ENCODE measurements around the gene ABCG1. TPM values are rescaled to one million over a fixed set of nuclear protein-coding genes. Genes with fewer than 3 reads are reported as not detected.

ABCG1 gene
- total RNA-seq, 2 experiments from 2014 or later: 6.7 to 13.2 TPM

GRCh38 chr21:42256316-42256715 is 37.4 kb downstream of the ABCG1 start:
- ATAC-seq (no peak), DNase-seq (no peak)
- Mint-ChIP-seq H3K9me3 (ENCODE audit: low read depth) (no peaks in the 10 kb centered on the region), H3K4me3 (no peak overlapping the region), H3K27ac (no peak overlapping the region), H3K36me3 (no peaks in the 10 kb centered on the region), H3K4me1 (peaks cover 3% of the 10 kb centered on the region), H3K27me3 (peaks cover 2% of the 10 kb centered on the region)
- CTCF ChIA-PET: interaction anchor here (0.6 to 2.6 kb wide), 7 partner anchors 12 to 111 kb away, joined by 3 to 13 read pairs (median 3); no protein-coding TSS in a partner anchor

- no peaks in the 10 kb centered on the region for H3K9me3 Mint-ChIP-seq (ENCODE audit: low read depth)
- H3K4me3 Mint-ChIP-seq: no peak overlapping the region
- no peak for DNase-seq
- peaks cover 2% of the 10 kb centered on the region for H3K27me3 Mint-ChIP-seq
- H3K36me3 Mint-ChIP-seq: no peaks in the 10 kb centered on the region
- CTCF ChIA-PET: interaction anchor here (0.8 to 2.6 kb wide), 7 partner anchors 13 to 112 kb away, joined by 3 to 13 read pairs (median 3); no protein-coding TSS in a partner anchor
- H3K4me1 Mint-ChIP-seq: peaks cover 3% of the 10 kb centered on the region
- ATAC-seq: no peak
- no peak overlapping the region for H3K27ac Mint-ChIP-seq
Measured at GRCh38 chr21:42257091-42257765, 38.3 kb downstream of the ABCG1 start.

DNA sequence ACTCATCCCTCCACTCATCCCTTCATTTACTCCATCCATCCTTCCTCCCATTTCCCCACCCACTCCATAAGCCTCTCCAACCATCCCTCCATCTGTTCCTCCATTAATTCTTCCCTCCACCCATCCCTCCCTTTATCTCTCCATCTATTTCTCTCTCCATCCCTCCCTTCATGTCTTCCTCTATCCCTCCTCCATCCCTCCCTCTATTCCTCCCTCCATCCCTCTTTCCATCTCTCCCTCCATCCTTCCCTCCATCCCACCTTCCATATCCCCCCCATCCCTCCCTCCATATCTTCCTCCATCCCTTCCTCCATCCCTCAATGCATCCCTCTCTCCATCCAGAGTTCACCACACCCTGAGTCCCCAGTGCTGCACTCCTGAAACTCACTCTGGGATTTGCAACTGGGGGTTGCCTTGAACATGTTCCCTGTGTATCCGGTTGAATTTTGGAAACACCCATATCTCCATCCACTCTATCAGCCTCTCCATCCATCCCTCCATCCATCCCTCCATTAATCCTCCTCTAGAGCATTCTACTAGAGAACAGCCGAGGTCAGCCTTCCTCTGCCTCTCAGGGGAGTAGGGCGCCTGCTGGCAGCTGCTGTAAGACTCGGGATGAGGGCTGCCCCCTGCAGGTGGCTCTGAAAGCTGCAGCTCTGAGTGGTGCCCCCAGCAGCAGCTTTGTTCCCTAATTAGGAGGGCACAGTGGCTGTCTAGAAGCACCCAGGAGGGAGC is 39.4 kb downstream of the ABCG1 start:
- Mint-ChIP-seq H3K4me1 (peaks cover 3% of the 10 kb centered on the region), H3K36me3 (no peaks in the 10 kb centered on the region), H3K27me3 (peaks cover 2% of the 10 kb centered on the region), H3K9me3 (ENCODE audit: low read depth) (no peaks in the 10 kb centered on the region), H3K4me3 (no peak overlapping the region), H3K27ac (no peak overlapping the region)
- CTCF ChIA-PET: interaction anchor here (0.6 to 6.3 kb wide), 53 partner anchors 8 to 209 kb away, joined by 3 to 125 read pairs (median 5); partner anchors contain the start of gene ABCG1
- ATAC-seq (peak; percentile 96), DNase-seq (peak; percentile 87)

GRCh38 chr21:42258885-42259407 is 40.0 kb downstream of the ABCG1 start:
- Mint-ChIP-seq H3K9me3 (ENCODE audit: low read depth) (no peaks in the 10 kb centered on the region), H3K27ac (no peak overlapping the region), H3K4me3 (no peak overlapping the region), H3K4me1 (peaks cover 3% of the 10 kb centered on the region), H3K27me3 (peaks cover 2% of the 10 kb centered on the region), H3K36me3 (no peaks in the 10 kb centered on the region)
- CTCF ChIA-PET: interaction anchor here (0.6 to 6.3 kb wide), 55 partner anchors 9 to 208 kb away, joined by 3 to 125 read pairs (median 5); partner anchors contain the start of gene ABCG1
- ATAC-seq: no peak
- DNase-seq: no peak

GRCh38 chr21:42260121-42260520 is 41.2 kb downstream of the ABCG1 start:
- CTCF ChIA-PET: interaction anchor here (0.8 to 6.3 kb wide), 17 partner anchors 9 to 143 kb away, joined by 3 to 125 read pairs (median 7); partner anchors contain the start of gene ABCG1
- no peak overlapping the region for H3K27ac Mint-ChIP-seq
- no peaks in the 10 kb centered on the region for H3K9me3 Mint-ChIP-seq (ENCODE audit: low read depth)
- peaks cover 2% of the 10 kb centered on the region for H3K27me3 Mint-ChIP-seq
- DNase-seq: no peak
- H3K4me1 Mint-ChIP-seq: peaks cover 3% of the 10 kb centered on the region
- H3K36me3 Mint-ChIP-seq: no peaks in the 10 kb centered on the region
- ATAC-seq: no peak
- no peak overlapping the region for H3K4me3 Mint-ChIP-seq

- Mint-ChIP-seq H3K4me1 (peaks cover 5% of the 10 kb centered on the region), H3K27ac (no peak overlapping the region), H3K4me3 (no peak overlapping the region), H3K36me3 (no peaks in the 10 kb centered on the region), H3K27me3 (peaks cover 1% of the 10 kb centered on the region), H3K9me3 (ENCODE audit: low read depth) (no peaks in the 10 kb centered on the region)
- DNase-seq: no peak
- CTCF ChIA-PET: interaction anchor here (3.9 to 6.3 kb wide), 3 partner anchors 24 to 115 kb away, joined by 64 to 125 read pairs (median 106); no protein-coding TSS in a partner anchor
- ATAC-seq: no peak
Measured at GRCh38 chr21:42261829-42262200, 42.9 kb downstream of the ABCG1 start.

GRCh38 chr21:42262831-42263231 is 43.9 kb downstream of the ABCG1 start:
- CTCF ChIA-PET: interaction anchor here (1.0 to 6.3 kb wide), 3 partner anchors 25 to 116 kb away, joined by 4 to 125 read pairs (median 64); no protein-coding TSS in a partner anchor
- Mint-ChIP-seq H3K9me3 (ENCODE audit: low read depth) (no peaks in the 10 kb centered on the region), H3K36me3 (no peaks in the 10 kb centered on the region), H3K27ac (no peak overlapping the region), H3K4me1 (peaks cover 11% of the 10 kb centered on the region), H3K27me3 (no peaks in the 10 kb centered on the region), H3K4me3 (no peak overlapping the region)
- DNase-seq: no peak
- no peak for ATAC-seq

GRCh38 chr21:42263591-42264131 is 44.7 kb downstream of the ABCG1 start:
- no peak for DNase-seq
- H3K36me3 Mint-ChIP-seq: no peaks in the 10 kb centered on the region
- no peak overlapping the region for H3K4me3 Mint-ChIP-seq
- no peak for ATAC-seq
- peaks cover 16% of the 10 kb centered on the region for H3K4me1 Mint-ChIP-seq
- H3K9me3 Mint-ChIP-seq (ENCODE audit: low read depth): no peaks in the 10 kb centered on the region
- H3K27me3 Mint-ChIP-seq: no peaks in the 10 kb centered on the region
- CTCF ChIA-PET: interaction anchor here (5.4 to 6.3 kb wide), 2 partner anchors 26 to 117 kb away, joined by 64 to 125 read pairs; no protein-coding TSS in a partner anchor
- no peak overlapping the region for H3K27ac Mint-ChIP-seq

DNA sequence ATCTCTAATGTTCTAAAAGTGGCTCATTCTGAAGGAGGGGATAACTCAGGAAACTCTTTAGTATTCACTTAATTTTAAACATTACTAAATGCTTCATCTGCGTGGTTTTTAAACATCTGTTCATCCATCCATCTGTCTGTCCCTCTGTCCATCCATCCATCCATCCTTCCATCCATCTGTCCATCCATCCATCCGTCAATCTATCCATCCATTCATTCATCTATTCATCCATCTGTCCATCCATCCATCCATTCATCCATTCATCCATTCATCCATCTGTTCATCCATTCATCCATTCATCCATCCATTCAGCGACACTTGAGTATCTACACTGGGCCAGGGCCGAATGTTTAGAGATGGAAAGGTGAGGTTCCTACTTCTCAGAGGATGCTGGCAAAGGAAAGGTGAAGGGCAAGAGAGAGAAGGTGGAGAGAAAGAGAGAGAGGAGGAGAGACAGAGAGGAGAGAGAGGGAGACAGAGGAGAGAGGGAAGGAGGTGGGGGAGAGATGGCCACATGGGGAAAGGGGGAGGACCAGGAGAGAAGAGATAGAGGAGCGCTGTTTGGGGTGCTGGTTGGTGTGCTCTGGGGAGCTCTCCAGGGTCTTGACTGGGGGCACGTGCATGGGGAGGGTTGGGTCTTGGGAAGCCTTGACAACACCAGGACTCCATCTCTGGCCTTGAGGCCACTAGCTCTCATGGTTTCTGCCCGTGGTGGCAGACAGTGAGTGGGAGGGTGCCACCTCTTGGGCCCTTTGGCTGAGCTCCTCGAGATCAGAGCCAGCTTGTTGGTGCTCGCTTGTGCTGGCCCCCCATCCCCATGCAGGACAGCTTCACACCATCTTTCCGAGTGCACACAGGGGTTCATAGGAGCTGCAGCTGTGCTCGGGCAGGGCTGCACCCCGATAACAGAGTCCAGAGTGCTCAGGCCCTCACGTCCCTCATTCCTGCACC is 45.6 kb downstream of the ABCG1 start:
- H3K36me3 Mint-ChIP-seq: no peaks in the 10 kb centered on the region
- DNase-seq: no peak
- no peaks in the 10 kb centered on the region for H3K27me3 Mint-ChIP-seq
- ATAC-seq: no peak
- peaks cover 24% of the 10 kb centered on the region for H3K4me1 Mint-ChIP-seq
- H3K27ac Mint-ChIP-seq: no peak overlapping the region
- CTCF ChIA-PET: interaction anchor here (0.8 to 6.3 kb wide), 3 partner anchors 101 to 119 kb away, joined by 3 to 125 read pairs (median 6); no protein-coding TSS in a partner anchor
- H3K9me3 Mint-ChIP-seq (ENCODE audit: low read depth): no peaks in the 10 kb centered on the region
- no peak overlapping the region for H3K4me3 Mint-ChIP-seq

DNA sequence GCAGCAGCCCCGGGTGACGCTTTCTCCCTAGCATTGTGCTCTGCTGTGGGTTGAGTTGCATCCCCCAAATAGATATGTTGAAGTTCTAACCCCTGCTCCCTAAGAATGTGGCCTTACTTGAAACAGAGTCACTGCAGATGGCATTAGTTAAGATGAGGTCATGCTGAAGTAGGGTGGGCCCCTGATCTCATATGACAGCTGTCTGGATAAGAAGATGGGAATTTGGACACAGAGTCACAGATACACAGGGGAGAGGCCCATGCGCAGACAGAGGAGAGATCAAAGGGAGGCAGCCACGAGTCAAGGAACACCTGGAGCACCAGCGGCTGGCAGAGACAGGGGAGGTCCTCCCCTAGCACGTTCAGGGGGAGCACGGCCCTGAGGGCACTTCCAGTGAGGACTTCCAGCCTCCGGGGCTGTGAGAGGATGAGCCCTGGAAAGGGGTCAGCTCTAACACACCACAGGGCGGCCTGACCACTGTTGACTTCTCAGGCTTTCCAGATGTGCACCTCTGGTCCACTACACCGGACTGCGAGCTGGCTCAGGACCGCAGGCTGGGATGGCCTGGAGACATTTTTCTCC is 46.4 kb downstream of the ABCG1 start:
- ATAC-seq (no peak), DNase-seq (no peak)
- CTCF ChIA-PET: interaction anchor here (0.8 to 1.0 kb wide), 3 partner anchors 27 to 120 kb away, joined by 3 to 6 read pairs (median 3); no protein-coding TSS in a partner anchor

DNA sequence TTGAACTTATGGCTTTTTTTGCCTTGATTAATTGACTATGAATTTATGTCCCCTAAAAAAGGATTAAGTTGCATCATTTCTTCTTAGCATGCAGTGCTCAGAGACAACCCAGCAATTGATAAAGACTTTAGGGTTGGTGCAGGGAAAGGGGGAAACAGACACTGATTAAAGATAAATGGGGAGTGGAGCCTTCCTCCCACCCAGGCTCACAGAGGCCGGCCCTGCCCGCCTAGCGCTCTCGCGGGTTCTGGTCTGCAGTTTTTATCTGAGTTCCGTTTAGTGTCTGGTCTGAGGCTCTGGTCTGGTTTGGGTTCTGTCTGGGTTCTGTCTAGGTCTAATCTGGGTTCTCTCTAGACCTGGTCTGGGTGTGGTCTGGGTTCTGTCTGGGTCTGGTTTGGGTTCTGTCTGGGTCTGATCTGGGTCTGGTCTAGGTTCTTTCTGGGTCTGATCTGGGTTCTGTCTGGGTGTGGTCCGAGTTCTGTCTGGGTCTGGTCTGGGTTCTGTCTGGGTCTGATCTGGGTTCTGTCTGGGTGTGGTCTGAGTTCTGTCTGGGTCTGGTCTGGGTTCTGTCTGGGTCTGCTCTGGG is 48.1 kb downstream of the ABCG1 start:
- ATAC-seq: no peak
- CTCF ChIA-PET: interaction anchor here (3.2 kb wide), 1 partner anchor 8 kb away, joined by 16 read pairs; no protein-coding TSS in a partner anchor
- Mint-ChIP-seq H3K4me3 (no peak overlapping the region), H3K36me3 (no peaks in the 10 kb centered on the region), H3K9me3 (ENCODE audit: low read depth) (no peaks in the 10 kb centered on the region), H3K4me1 (peaks cover 25% of the 10 kb centered on the region), H3K27me3 (no peaks in the 10 kb centered on the region), H3K27ac (peak overlapping the region; percentile 46)
- no peak for DNase-seq

More for the DNA sequence above, 46.4 kb downstream of the ABCG1 start:
- Mint-ChIP-seq H3K27ac (no peak overlapping the region), H3K9me3 (ENCODE audit: low read depth) (no peaks in the 10 kb centered on the region), H3K4me1 (peaks cover 25% of the 10 kb centered on the region), H3K36me3 (no peaks in the 10 kb centered on the region), H3K4me3 (no peak overlapping the region), H3K27me3 (no peaks in the 10 kb centered on the region)
